ENCODE results near the gene S100A9.

Gene S100A9

GRCh38 chr1:153368495-153368894 is 10.8 kb downstream of the S100A9 start:
- Histone ChIP-seq H3K27me3 (ENCODE audit: control insufficient read depth, low read length) (peaks cover 11% of the 10 kb centered on the region), H3K9me2 (replicated peaks; ENCODE audit: control insufficient read depth, low read length) (no peaks in the 10 kb centered on the region), H3K36me3 (ENCODE audit: control insufficient read depth, low read length) (no peaks in the 10 kb centered on the region), H3K4me3 (ENCODE audit: low read length) (no peak overlapping the region), H3K27ac (ENCODE audit: low read depth, low read length) (no peak overlapping the region), H3K79me2 (ENCODE audit: control insufficient read depth, low read length) (no peaks in the 10 kb centered on the region), H4K20me1 (ENCODE audit: control insufficient read depth, insufficient read depth, low read depth, low read length) (no peaks in the 10 kb centered on the region), H3F3A (ENCODE audit: control insufficient read depth, insufficient read depth) (no peaks in the 10 kb centered on the region), H3K4me1 (ENCODE audit: control insufficient read depth, low read length) (no peaks in the 10 kb centered on the region), H3K9me3 (ENCODE audit: control insufficient read depth, insufficient read depth, low read length) (no peaks in the 10 kb centered on the region), H3K4me2 (ENCODE audit: low read length) (no peak overlapping the region)
- TF ChIP-seq CTCF (IDR thresholded peaks at IDR 0.05; ENCODE audit: low read depth, low read length, poor library complexity, severe bottlenecking) (no peak), EZH2phosphoT487 (IDR thresholded peaks at IDR 0.05; ENCODE audit: borderline replicate concordance, low read length) (no peak)

GRCh38 chr1:153370146-153370545 is 12.5 kb downstream of the S100A9 start:
- Histone ChIP-seq H3F3A (ENCODE audit: control insufficient read depth, insufficient read depth) (no peaks in the 10 kb centered on the region), H3K27ac (ENCODE audit: low read depth, low read length) (no peak overlapping the region), H3K36me3 (ENCODE audit: control insufficient read depth, low read length) (no peaks in the 10 kb centered on the region), H3K79me2 (ENCODE audit: control insufficient read depth, low read length) (no peaks in the 10 kb centered on the region), H3K27me3 (ENCODE audit: control insufficient read depth, low read length) (peaks cover 11% of the 10 kb centered on the region), H4K20me1 (ENCODE audit: control insufficient read depth, insufficient read depth, low read depth, low read length) (no peaks in the 10 kb centered on the region), H3K4me3 (ENCODE audit: low read length) (no peak overlapping the region), H3K9me2 (replicated peaks; ENCODE audit: control insufficient read depth, low read length) (no peaks in the 10 kb centered on the region), H3K4me1 (ENCODE audit: control insufficient read depth, low read length) (no peaks in the 10 kb centered on the region), H3K9me3 (ENCODE audit: control insufficient read depth, insufficient read depth, low read length) (no peaks in the 10 kb centered on the region), H3K4me2 (ENCODE audit: low read length) (no peak overlapping the region)
- no peak for TF ChIP-seq CTCF (IDR thresholded peaks at IDR 0.05; ENCODE audit: low read depth, low read length, poor library complexity, severe bottlenecking)
- no peak for TF ChIP-seq EZH2phosphoT487 (IDR thresholded peaks at IDR 0.05; ENCODE audit: borderline replicate concordance, low read length)

- no peak for TF ChIP-seq CTCF (IDR thresholded peaks at IDR 0.05; ENCODE audit: low read depth, low read length, poor library complexity, severe bottlenecking)
- no peak for TF ChIP-seq EZH2phosphoT487 (IDR thresholded peaks at IDR 0.05; ENCODE audit: borderline replicate concordance, low read length)
- no peak overlapping the region for H3K4me2 ChIP-seq (ENCODE audit: low read length)
- no peak overlapping the region for H3K4me3 ChIP-seq (ENCODE audit: low read length)
- no peak overlapping the region for H3K27ac ChIP-seq (ENCODE audit: low read depth, low read length)
- no peaks in the 10 kb centered on the region for H3K9me2 ChIP-seq (replicated peaks; ENCODE audit: control insufficient read depth, low read length)
- H3F3A ChIP-seq (ENCODE audit: control insufficient read depth, insufficient read depth) = no peaks in the 10 kb centered on the region
- no peaks in the 10 kb centered on the region for H3K9me3 ChIP-seq (ENCODE audit: control insufficient read depth, insufficient read depth, low read length)
- no peaks in the 10 kb centered on the region for H3K36me3 ChIP-seq (ENCODE audit: control insufficient read depth, low read length)
- H3K4me1 ChIP-seq (ENCODE audit: control insufficient read depth, low read length) = no peaks in the 10 kb centered on the region
- peaks cover 7% of the 10 kb centered on the region for H3K27me3 ChIP-seq (ENCODE audit: control insufficient read depth, low read length)
- H4K20me1 ChIP-seq (ENCODE audit: control insufficient read depth, insufficient read depth, low read depth, low read length) = no peaks in the 10 kb centered on the region
- no peaks in the 10 kb centered on the region for H3K79me2 ChIP-seq (ENCODE audit: control insufficient read depth, low read length)
Measured at GRCh38 chr1:153371231-153371630, 13.6 kb downstream of the S100A9 start.

GRCh38 chr1:153372571-153372970 is 14.9 kb downstream of the S100A9 start:
- H3K4me1 ChIP-seq (ENCODE audit: control insufficient read depth, low read length) = no peaks in the 10 kb centered on the region
- no peaks in the 10 kb centered on the region for H3K79me2 ChIP-seq (ENCODE audit: control insufficient read depth, low read length)
- no peak overlapping the region for H3K27ac ChIP-seq (ENCODE audit: low read depth, low read length)
- no peaks in the 10 kb centered on the region for H3K9me3 ChIP-seq (ENCODE audit: control insufficient read depth, insufficient read depth, low read length)
- H3K4me2 ChIP-seq (ENCODE audit: low read length) = no peak overlapping the region
- peaks cover 4% of the 10 kb centered on the region; the same call in 1 of the 2 replicates for H3K27me3 ChIP-seq (ENCODE audit: control insufficient read depth, low read length)
- H3K4me3 ChIP-seq (ENCODE audit: low read length) = no peak overlapping the region
- TF ChIP-seq EZH2phosphoT487 (IDR thresholded peaks at IDR 0.05; ENCODE audit: borderline replicate concordance, low read length) = no peak
- TF ChIP-seq CTCF (IDR thresholded peaks at IDR 0.05; ENCODE audit: low read depth, low read length, poor library complexity, severe bottlenecking) = no peak
- H3K9me2 ChIP-seq (replicated peaks; ENCODE audit: control insufficient read depth, low read length) = no peaks in the 10 kb centered on the region
- H3K36me3 ChIP-seq (ENCODE audit: control insufficient read depth, low read length) = no peaks in the 10 kb centered on the region
- no peaks in the 10 kb centered on the region for H3F3A ChIP-seq (ENCODE audit: control insufficient read depth, insufficient read depth)
- no peaks in the 10 kb centered on the region for H4K20me1 ChIP-seq (ENCODE audit: control insufficient read depth, insufficient read depth, low read depth, low read length)

All from DOHH2 (cell line).